RWPE2 (cell line): ENCODE measurements around the gene NGB.

Experiments used
- ATAC-seq: fragments of 200-7000 bp; cut with Tn5 transposase; 3 replicates; pipeline ENCODE4 v1.9.1; 2021; ENCODE audit warnings: low read depth
- DNase-seq: peaks from one replicate; pipeline ENCODE4 v3.0.0-alpha.2; 2020; ENCODE audit warnings: low spot score
- H3K27ac ChIP-seq: fragments of 450-650 bp; 2 replicates; pipeline ENCODE4 v1.5.1; 2017; ENCODE audit warnings: mild to moderate bottlenecking; ENCODE audit not compliant: poor library complexity, severe bottlenecking
- H3K27me3 ChIP-seq: fragments of 250-450 bp; sonication (Bioruptor Pico); 2 replicates; pipeline ENCODE4 v1.5.1; 2021; ENCODE audit warnings: mild to moderate bottlenecking, moderate library complexity; ENCODE audit not compliant: insufficient read depth, poor library complexity, severe bottlenecking
- H3K36me3 ChIP-seq: fragments of 250-450 bp; sonication (Bioruptor Pico); 2 replicates; pipeline ENCODE4 v1.5.1; 2020; ENCODE audit warnings: low read depth, mild to moderate bottlenecking, moderate library complexity
- H3K4me1 ChIP-seq: fragments of 250-450 bp; sonication (Bioruptor Pico); 2 replicates; pipeline ENCODE4 v1.5.1; 2021; ENCODE audit warnings: mild to moderate bottlenecking, moderate library complexity; ENCODE audit not compliant: insufficient read depth, poor library complexity, severe bottlenecking
- H3K4me3 ChIP-seq: fragments of 250-450 bp; sonication (Bioruptor Pico); 2 replicates; pipeline ENCODE4 v1.5.1; 2021; ENCODE audit warnings: mild to moderate bottlenecking, moderate library complexity; ENCODE audit not compliant: severe bottlenecking
- H3K9me3 ChIP-seq: fragments of 250-450 bp; sonication (Bioruptor Pico); 2 replicates; pipeline ENCODE4 v1.5.1; 2021; ENCODE audit warnings: mild to moderate bottlenecking, moderate library complexity; ENCODE audit not compliant: severe bottlenecking
- TF ChIP-seq, protein P1 (sequence below): fragments of 450-650 bp; IDR thresholded peaks from one replicate; pipeline ENCODE4 v1.5.1; 2017; ENCODE audit warnings: mild to moderate bottlenecking, moderate library complexity; ENCODE audit not compliant: poor library complexity, severe bottlenecking

The NGB gene

DNA sequence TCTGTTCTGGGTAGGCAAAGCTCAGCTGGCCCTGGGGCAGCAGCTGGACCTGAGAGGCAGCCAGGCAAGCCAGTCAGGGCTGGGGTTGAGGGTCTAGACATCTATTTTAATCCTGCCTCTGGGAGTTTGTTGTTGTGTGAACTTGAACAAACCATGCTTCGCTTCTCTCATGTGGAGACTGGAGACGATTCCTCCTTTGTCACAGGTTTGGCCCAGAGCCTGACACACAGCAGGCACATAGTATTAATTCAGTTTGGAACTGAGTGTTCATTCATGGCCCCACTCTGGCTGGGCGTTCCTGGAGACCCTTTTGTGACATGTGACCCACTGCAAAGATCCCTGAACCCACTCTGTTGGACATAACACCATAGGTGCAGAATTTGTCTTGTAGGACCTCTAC is 39.3 kb downstream of the NGB start:
- H3K4me1 ChIP-seq, result no peaks in the 10 kb centered on the region
- ATAC-seq (no peak), DNase-seq (no peak)
- H3K4me3 ChIP-seq, result no peak overlapping the region
- no peaks in the 10 kb centered on the region for H3K36me3 ChIP-seq
- H3K27me3 ChIP-seq, result no peaks in the 10 kb centered on the region
- no peaks in the 10 kb centered on the region for H3K9me3 ChIP-seq
- no peak overlapping the region for H3K27ac ChIP-seq
- TF ChIP-seq, protein P1, sequence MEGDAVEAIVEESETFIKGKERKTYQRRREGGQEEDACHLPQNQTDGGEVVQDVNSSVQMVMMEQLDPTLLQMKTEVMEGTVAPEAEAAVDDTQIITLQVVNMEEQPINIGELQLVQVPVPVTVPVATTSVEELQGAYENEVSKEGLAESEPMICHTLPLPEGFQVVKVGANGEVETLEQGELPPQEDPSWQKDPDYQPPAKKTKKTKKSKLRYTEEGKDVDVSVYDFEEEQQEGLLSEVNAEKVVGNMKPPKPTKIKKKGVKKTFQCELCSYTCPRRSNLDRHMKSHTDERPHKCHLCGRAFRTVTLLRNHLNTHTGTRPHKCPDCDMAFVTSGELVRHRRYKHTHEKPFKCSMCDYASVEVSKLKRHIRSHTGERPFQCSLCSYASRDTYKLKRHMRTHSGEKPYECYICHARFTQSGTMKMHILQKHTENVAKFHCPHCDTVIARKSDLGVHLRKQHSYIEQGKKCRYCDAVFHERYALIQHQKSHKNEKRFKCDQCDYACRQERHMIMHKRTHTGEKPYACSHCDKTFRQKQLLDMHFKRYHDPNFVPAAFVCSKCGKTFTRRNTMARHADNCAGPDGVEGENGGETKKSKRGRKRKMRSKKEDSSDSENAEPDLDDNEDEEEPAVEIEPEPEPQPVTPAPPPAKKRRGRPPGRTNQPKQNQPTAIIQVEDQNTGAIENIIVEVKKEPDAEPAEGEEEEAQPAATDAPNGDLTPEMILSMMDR, result no peak

DNA sequence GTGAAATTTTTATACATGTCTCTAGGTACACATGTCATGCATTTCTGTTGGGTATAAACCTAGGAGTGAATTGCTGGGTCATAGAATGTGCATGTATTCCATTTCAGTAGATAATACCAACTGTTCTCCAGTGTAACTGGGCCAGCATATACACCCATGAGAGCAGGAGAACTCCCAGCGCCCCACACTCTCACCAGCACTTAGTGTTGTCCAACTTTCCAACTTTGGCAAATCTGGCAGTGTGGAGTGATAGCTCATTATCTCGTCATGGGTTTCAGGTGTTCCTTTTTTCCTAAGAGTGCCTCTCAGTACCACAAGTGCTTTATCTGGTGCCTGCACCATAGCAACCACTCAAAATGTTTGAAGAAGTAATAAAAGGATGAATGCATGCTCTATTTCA is 40.1 kb downstream of the NGB start:
- no peak for DNase-seq
- Histone ChIP-seq H3K4me3 (no peak overlapping the region), H3K36me3 (no peaks in the 10 kb centered on the region), H3K9me3 (no peaks in the 10 kb centered on the region), H3K4me1 (no peaks in the 10 kb centered on the region), H3K27ac (no peak overlapping the region), H3K27me3 (no peaks in the 10 kb centered on the region)
- no peak for ATAC-seq
- TF ChIP-seq, protein P1, result no peak

DNA sequence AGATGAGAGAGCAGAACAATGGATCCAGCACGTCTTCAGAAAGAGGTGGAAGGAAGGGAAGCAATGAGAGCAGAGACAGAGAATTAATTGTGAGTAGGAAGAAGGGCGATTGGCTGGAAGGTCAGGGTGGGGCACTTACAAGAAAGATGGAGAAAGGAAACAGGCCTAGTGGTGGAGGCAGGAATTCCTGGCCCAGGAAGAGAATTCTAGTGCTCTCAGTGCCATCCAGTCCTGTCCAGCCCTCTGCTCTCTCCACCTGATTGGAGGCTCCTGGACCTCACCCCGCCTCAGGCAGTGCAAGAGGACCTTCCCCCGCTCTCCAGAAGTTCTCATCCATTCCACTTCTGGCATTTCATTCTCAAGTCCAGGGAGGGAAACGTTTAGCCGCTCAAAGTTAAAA is 43.0 kb downstream of the NGB start:
- H3K9me3 ChIP-seq, result no peaks in the 10 kb centered on the region
- TF ChIP-seq, protein P1, result no peak
- no peaks in the 10 kb centered on the region for H3K4me1 ChIP-seq
- no peaks in the 10 kb centered on the region for H3K36me3 ChIP-seq
- ATAC-seq (no peak), DNase-seq (no peak)
- no peaks in the 10 kb centered on the region for H3K27me3 ChIP-seq
- no peak overlapping the region for H3K27ac ChIP-seq
- H3K4me3 ChIP-seq, result no peak overlapping the region

DNA sequence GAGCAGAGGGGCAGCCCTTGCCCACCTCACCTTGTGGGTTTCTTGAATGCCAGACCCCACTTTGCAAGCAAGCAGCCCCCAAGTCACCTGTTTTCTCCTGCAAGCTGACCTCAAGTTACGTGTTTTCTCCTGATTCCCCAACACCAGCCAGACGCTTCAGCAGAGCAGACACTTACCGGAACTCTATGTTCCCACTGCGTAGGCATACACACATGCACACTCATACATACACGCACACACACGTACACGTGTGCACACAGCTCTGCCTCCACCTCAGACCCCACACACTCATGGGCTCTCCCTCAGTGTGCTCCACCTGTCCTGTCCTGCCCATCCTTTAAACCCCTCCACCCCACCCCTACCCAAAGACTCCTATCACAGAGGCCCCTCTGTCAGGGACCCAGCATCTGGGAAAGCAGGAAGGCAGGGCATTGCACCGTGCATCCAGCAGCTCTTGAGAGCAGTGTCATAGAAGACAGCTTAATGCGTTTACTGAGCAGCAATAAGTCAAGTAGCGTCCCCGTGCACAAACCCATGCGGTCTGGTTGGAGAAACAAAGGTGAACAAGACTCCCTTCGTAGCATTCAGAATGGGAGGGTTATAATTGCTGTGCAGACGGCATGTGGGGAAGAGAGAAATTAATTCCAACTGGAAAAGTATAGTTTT is 45.0 kb downstream of the NGB start:
- no peak for ATAC-seq
- no peak for DNase-seq
- H3K4me3 ChIP-seq, result no peak overlapping the region
- H3K27me3 ChIP-seq, result no peaks in the 10 kb centered on the region
- no peaks in the 10 kb centered on the region for H3K9me3 ChIP-seq
- H3K36me3 ChIP-seq, result no peaks in the 10 kb centered on the region
- TF ChIP-seq, protein P1, result no peak
- H3K27ac ChIP-seq, result no peak overlapping the region
- H3K4me1 ChIP-seq, result no peaks in the 10 kb centered on the region

DNA sequence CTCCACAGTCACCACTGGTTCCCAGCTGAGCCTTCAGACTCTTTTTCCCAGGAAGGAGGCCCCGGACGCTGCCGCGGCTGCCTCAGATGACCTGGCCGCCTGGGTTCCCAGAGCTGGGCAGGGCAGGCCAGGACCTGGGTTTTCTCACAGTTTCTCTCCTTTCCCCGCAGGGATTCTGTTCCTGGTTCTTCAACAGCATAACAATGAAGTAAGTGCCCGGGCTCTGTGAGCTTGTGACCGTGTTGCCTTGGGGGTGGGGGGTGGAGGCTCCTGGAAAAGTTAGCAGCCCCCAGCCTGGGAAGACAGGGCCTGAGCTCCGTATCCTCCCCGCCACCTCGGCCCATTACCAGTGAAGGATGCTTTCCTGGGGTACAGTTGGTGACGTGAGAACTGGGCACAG is 45.8 kb downstream of the NGB start:
- H3K27ac ChIP-seq, result no peak overlapping the region
- no peaks in the 10 kb centered on the region for H3K9me3 ChIP-seq
- H3K4me1 ChIP-seq, result no peaks in the 10 kb centered on the region
- DNase-seq (no peak), ATAC-seq (no peak)
- H3K36me3 ChIP-seq, result no peaks in the 10 kb centered on the region
- no peak overlapping the region for H3K4me3 ChIP-seq
- TF ChIP-seq, protein P1, result no peak
- H3K27me3 ChIP-seq, result no peaks in the 10 kb centered on the region
